Smooth muscle cell (in vitro differentiated cells): ENCODE data around the gene TMEM269. TPM values are rescaled to one million over a fixed set of nuclear protein-coding genes. Genes with fewer than 3 reads are reported as not detected.

Source experiments
- DNase-seq: peaks from one replicate; lab custom pipeline; 2025; ENCODE audit not compliant: unreplicated experiment; lab: John Stamatoyannopoulos, UW
- H2AFZ ChIP-seq: fragments of 200-600 bp; sonication (generic); 2 replicates; pipeline ENCODE4 v1.6.0; 2016; ENCODE audit warnings: antibody characterized with exemption, low read depth, mild to moderate bottlenecking
- H3F3A ChIP-seq: fragments of 200-600 bp; sonication (generic); 2 replicates; pipeline ENCODE4 v1.6.0; 2017; ENCODE audit warnings: antibody characterized with exemption, low read depth
- H3K27ac ChIP-seq: fragments of 200-600 bp; sonication (generic); 2 replicates; pipeline ENCODE4 v1.5.1; 2016; ENCODE audit warnings: low read depth, mild to moderate bottlenecking
- H3K27me3 ChIP-seq: fragments of 200-600 bp; sonication (generic); 2 replicates; pipeline ENCODE4 v1.6.1; 2016; ENCODE audit warnings: low read depth, mild to moderate bottlenecking
- H3K36me3 ChIP-seq: fragments of 200-600 bp; sonication (generic); 2 replicates; pipeline ENCODE4 v1.5.1; 2016; ENCODE audit warnings: low read depth
- H3K4me1 ChIP-seq: fragments of 200-600 bp; sonication (generic); 2 replicates; pipeline ENCODE4 v1.5.1; 2016; ENCODE audit warnings: low read depth
- H3K4me2 ChIP-seq: fragments of 200-600 bp; sonication (generic); 2 replicates; pipeline ENCODE4 v1.6.0; 2016; ENCODE audit warnings: mild to moderate bottlenecking
- H3K4me3 ChIP-seq: fragments of 200-600 bp; sonication (generic); 2 replicates; pipeline ENCODE4 v1.5.1; 2016; ENCODE audit warnings: mild to moderate bottlenecking
- H3K79me2 ChIP-seq: fragments of 200-600 bp; sonication (generic); 2 replicates; pipeline ENCODE4 v1.6.0; 2016; ENCODE audit warnings: low read depth, mild to moderate bottlenecking
- H3K9ac ChIP-seq: fragments of 200-600 bp; sonication (generic); 2 replicates; pipeline ENCODE4 v1.6.0; 2016; ENCODE audit warnings: low read depth
- H3K9me3 ChIP-seq: fragments of 200-600 bp; sonication (generic); replicated peaks from 2 replicates; pipeline ENCODE4 v1.5.1; 2016; ENCODE audit warnings: low read depth
- H4K20me1 ChIP-seq: fragments of 200-600 bp; sonication (generic); 2 replicates; pipeline ENCODE4 v1.6.0; 2016; ENCODE audit warnings: low read depth
- CTCF ChIP-seq: fragments of 200-600 bp; sonication (generic); IDR thresholded peaks from 2 replicates; pipeline ENCODE4 v1.5.1; 2017; ENCODE audit warnings: borderline replicate concordance, mild to moderate bottlenecking, antibody characterized with exemption; ENCODE audit not compliant: insufficient read depth, poor library complexity, severe bottlenecking
- WGBS: methylation state at CpG from one replicate; pipeline ENCODE4 v1.1.7; 2016; ENCODE audit warnings: low lambda C conversion rate; 5-methylcytosine and 5-hydroxymethylcytosine counted together
- polyA plus RNA-seq: library from polyadenylated mRNA; unstranded; fragments of >200 nt; fragmentation: Nextera tagmentation; extraction: Ambion mirVana; gene quantifications from 2 replicates; pipeline ENCODE4 v1.2.1, GENCODE V29; 2016
- total RNA-seq: library from RNA; depleted of rRNA; stranded (reverse); fragments of >200 nt; gene quantifications from 2 replicates; pipeline ENCODE4 v1.2.3, GENCODE V29; 2014

The TMEM269 gene
- total and polyA plus RNA-seq, 2 experiments from 2014 or later = 0.15 to 0.36 TPM

GRCh38 chr1:42786097-42786496, 1.3 kb downstream of the TMEM269 start:
- Histone ChIP-seq H2AFZ (no peak overlapping the region), H3K4me2 (no peak overlapping the region), H3F3A (no peaks in the 10 kb centered on the region), H3K9me3 (no peaks in the 10 kb centered on the region), H3K27ac (no peak overlapping the region), H3K79me2 (no peaks in the 10 kb centered on the region), H3K36me3 (no peaks in the 10 kb centered on the region), H3K4me1 (no peaks in the 10 kb centered on the region), H4K20me1 (no peaks in the 10 kb centered on the region), H3K27me3 (no peaks in the 10 kb centered on the region), H3K9ac (no peak overlapping the region), H3K4me3 (no peak overlapping the region)
- DNase-seq = no peak
- 92% methylated on average over 5 of the region's 5 CpGs for WGBS
- no peak for TF ChIP-seq CTCF

GRCh38 chr1:42788021-42788420, 3.2 kb downstream of the TMEM269 start:
- Histone ChIP-seq H3K27ac (no peak overlapping the region), H3F3A (no peaks in the 10 kb centered on the region), H3K4me1 (no peaks in the 10 kb centered on the region), H3K27me3 (no peaks in the 10 kb centered on the region), H3K4me2 (no peak overlapping the region), H3K9me3 (no peaks in the 10 kb centered on the region), H3K4me3 (no peak overlapping the region), H3K9ac (no peak overlapping the region), H2AFZ (no peak overlapping the region), H4K20me1 (no peaks in the 10 kb centered on the region), H3K36me3 (no peaks in the 10 kb centered on the region), H3K79me2 (no peaks in the 10 kb centered on the region)
- WGBS = 100% methylated on average over 1 of the region's 1 CpG
- no peak for TF ChIP-seq CTCF
- DNase-seq = no peak

- Histone ChIP-seq H2AFZ (no peak overlapping the region), H3K9me3 (no peaks in the 10 kb centered on the region), H3K79me2 (no peaks in the 10 kb centered on the region), H3K36me3 (no peaks in the 10 kb centered on the region), H3K4me1 (no peaks in the 10 kb centered on the region), H3F3A (no peaks in the 10 kb centered on the region), H4K20me1 (no peaks in the 10 kb centered on the region), H3K27me3 (no peaks in the 10 kb centered on the region), H3K27ac (no peak overlapping the region), H3K4me2 (no peak overlapping the region), H3K9ac (no peak overlapping the region), H3K4me3 (no peak overlapping the region)
- no peak for TF ChIP-seq CTCF
- DNase-seq = no peak
- 98% methylated on average over 2 of the region's 2 CpGs for WGBS
Measured at GRCh38 chr1:42793824-42794223, 9.0 kb downstream of the TMEM269 start.

GRCh38 chr1:42797414-42797813, 12.6 kb downstream of the TMEM269 start:
- Histone ChIP-seq H2AFZ (no peak overlapping the region), H3K27me3 (no peaks in the 10 kb centered on the region), H3K9ac (no peak overlapping the region), H3K4me2 (no peak overlapping the region), H4K20me1 (no peaks in the 10 kb centered on the region), H3K4me3 (no peak overlapping the region), H3K4me1 (no peaks in the 10 kb centered on the region), H3F3A (no peaks in the 10 kb centered on the region), H3K27ac (no peak overlapping the region), H3K9me3 (no peaks in the 10 kb centered on the region), H3K79me2 (no peaks in the 10 kb centered on the region), H3K36me3 (no peaks in the 10 kb centered on the region)
- no peak for DNase-seq
- 86% methylated on average over 3 of the region's 3 CpGs for WGBS
- no peak for TF ChIP-seq CTCF
